Fibroblast of villous mesenchyme (primary cell): Measurements from ENCODE around the gene B3GALT4. TPM values are rescaled to one million over a fixed set of nuclear protein-coding genes. Genes with fewer than 3 reads are reported as not detected.
"Not testable (repeated sequence)": the region's sequence is repeated elsewhere in the genome, so short reads cannot be mapped to it uniquely, and the experiment has no call there.

Experiments
- DNase-seq: peaks from one replicate; pipeline ENCODE4 v3.0.0-alpha.2; 2010; ENCODE audit warnings: low read depth
- H3K4me3 ChIP-seq: 2 replicates; pipeline ENCODE4 v1.5.1; 2011; ENCODE audit warnings: low read depth, mild to moderate bottlenecking, low read length
- total RNA-seq: library from RNA; depleted of rRNA; stranded (reverse); fragments of >200 nt; gene quantifications from 2 replicates; pipeline ENCODE4 v1.2.3, GENCODE V29; 2012
- TF ChIP-seq, protein P1 (sequence below): IDR thresholded peaks from 2 replicates; pipeline ENCODE4 v1.5.1; 2012; ENCODE audit warnings: low read depth, mild to moderate bottlenecking, low read length; ENCODE audit not compliant: insufficient read depth

The B3GALT4 gene
- total RNA-seq, 1 donor, result 2.6 TPM

DNA sequence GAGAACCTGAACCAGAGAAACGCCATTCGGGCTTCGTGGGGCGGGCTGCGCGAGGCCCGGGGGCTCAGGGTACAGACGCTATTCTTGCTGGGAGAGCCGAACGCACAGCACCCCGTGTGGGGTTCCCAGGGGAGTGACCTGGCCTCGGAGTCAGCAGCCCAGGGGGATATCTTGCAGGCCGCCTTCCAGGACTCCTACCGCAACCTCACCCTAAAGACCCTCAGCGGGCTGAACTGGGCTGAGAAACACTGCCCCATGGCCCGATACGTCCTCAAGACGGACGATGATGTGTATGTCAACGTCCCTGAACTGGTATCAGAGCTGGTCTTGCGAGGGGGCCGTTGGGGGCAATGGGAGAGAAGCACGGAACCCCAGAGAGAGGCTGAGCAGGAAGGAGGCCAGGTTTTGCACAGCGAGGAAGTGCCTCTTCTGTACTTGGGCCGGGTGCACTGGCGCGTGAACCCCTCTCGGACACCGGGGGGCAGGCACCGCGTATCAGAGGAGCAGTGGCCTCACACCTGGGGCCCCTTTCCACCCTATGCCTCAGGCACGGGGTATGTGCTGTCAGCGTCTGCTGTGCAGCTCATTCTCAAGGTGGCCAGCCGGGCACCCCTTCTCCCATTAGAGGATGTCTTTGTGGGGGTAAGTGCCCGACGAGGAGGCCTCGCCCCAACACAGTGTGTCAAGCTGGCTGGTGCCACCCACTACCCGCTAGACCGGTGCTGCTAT lies 904 bp downstream of the B3GALT4 start:
- DNase-seq, result no peak
- TF ChIP-seq, protein P1, sequence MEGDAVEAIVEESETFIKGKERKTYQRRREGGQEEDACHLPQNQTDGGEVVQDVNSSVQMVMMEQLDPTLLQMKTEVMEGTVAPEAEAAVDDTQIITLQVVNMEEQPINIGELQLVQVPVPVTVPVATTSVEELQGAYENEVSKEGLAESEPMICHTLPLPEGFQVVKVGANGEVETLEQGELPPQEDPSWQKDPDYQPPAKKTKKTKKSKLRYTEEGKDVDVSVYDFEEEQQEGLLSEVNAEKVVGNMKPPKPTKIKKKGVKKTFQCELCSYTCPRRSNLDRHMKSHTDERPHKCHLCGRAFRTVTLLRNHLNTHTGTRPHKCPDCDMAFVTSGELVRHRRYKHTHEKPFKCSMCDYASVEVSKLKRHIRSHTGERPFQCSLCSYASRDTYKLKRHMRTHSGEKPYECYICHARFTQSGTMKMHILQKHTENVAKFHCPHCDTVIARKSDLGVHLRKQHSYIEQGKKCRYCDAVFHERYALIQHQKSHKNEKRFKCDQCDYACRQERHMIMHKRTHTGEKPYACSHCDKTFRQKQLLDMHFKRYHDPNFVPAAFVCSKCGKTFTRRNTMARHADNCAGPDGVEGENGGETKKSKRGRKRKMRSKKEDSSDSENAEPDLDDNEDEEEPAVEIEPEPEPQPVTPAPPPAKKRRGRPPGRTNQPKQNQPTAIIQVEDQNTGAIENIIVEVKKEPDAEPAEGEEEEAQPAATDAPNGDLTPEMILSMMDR, result no peak
- H3K4me3 ChIP-seq, result peak overlapping the region; percentile 68

DNA sequence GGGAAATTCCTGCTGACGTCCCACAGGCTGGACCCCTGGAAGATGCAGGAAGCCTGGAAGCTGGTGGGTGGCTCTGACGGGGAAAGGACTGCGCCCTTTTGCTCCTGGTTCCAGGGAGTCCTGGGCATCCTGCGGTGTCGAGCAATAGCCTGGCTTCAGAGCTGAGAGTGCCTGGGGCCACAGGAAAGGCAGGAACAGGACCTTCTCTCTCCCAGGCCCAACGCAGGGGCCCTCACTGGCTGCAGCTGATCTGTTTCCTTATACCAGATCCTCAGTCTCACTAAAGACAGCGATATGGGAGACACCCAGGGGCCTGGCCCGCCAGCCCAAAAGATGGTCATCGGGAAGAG lies 1.4 kb downstream of the B3GALT4 start:
- H3K4me3 ChIP-seq, result no peak overlapping the region
- DNase-seq, result no peak
- TF ChIP-seq, protein P1, result no peak

DNA sequence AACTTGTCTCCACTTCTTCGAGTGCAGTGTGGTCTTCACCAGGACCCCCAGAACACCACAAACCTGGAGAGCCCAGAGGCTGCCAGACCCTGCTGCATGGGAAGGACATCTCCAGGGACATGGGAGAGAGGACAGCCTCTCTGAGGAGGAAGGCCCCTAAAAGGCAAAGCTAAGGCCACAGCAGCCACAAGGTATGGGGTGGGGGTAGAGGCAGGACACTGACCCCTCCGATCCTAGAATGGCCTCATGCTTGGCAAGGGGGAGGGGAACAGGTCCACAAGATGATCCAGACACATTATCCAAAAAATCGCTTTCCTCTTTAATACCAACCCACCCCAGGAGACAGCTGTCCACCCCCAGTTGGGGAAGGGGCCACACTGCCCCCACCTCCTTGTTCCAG lies 1.9 kb downstream of the B3GALT4 start:
- TF ChIP-seq, protein P1, result no peak
- H3K4me3 ChIP-seq, result no peak overlapping the region
- no peak for DNase-seq

- no peak overlapping the region for H3K4me3 ChIP-seq
- TF ChIP-seq, protein P1, result no peak
- DNase-seq, result no peak
Observed at GRCh38 chr6:33279257-33279695, 2.4 kb downstream of the B3GALT4 start.

DNA sequence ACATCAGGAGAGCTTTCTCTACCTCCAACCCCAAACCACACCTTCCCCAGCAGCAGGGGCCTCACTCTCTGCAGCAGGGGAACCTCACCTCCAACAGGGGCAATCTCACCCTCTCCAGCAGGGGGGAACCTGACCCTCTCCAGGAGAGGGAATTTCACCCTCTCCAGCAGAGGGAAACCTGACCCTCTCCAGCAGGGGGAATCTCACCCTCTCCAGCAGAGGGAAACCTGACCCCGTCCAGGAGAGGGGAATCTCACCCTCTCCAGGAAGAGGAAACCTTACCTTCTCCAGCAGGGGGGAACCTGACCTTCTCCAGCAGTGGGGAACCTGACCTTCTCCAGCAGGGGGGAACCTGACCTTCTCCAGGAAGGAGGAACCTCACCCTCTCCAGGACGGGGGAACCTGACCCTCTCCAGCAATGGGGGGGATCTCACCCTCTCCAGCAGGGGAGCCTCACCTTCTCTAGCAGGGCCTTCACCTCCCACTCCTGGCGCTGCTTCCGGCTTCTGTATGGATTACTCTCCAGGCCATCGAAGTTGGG lies 3.1 kb downstream of the B3GALT4 start:
- TF ChIP-seq, protein P1, result peak; percentile 60
- peak; percentile 47 for DNase-seq
- no peak overlapping the region for H3K4me3 ChIP-seq

GRCh38 chr6:33280539-33280938 lies 3.6 kb downstream of the B3GALT4 start:
- H3K4me3 ChIP-seq, result no peak overlapping the region
- TF ChIP-seq, protein P1, result no peak
- no peak for DNase-seq

DNA sequence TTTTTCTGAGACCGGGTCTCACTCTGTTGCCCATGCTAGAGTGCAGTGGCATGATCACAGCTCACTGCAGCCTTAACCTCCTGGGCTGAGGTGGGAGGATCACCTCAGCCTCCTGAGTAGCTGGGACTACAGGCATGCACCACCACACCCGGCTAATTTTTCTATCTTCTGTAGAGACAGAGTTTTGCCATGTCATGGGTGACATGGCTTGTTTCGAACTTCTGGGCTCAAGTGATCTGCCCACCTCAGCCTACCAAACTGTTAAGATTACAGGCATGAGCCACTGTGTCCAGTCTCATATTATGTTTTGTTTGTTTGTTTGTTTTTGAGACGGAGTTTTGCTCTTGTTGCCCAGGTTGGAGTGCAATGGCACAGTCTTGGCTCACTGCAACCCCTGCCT lies 8.3 kb downstream of the B3GALT4 start:
- DNase-seq, H3K4me3 ChIP-seq: not testable (repeated sequence)
